HepG2 (cell line): ENCODE results near the gene PA2G4. TPM values are rescaled to one million over a fixed set of nuclear protein-coding genes. Genes with fewer than 3 reads are reported as not detected.

ENCODE experiments used
- CCDC6 ChIP-seq: sonication (generic); formaldehyde crosslinking; IDR thresholded peaks from 2 replicates; pipeline ENCODE4 v1.8.1; 2022; ENCODE audit warnings: mild to moderate bottlenecking, missing genetic modification reagents, moderate library complexity
- EZH2 ChIP-seq: conservative IDR thresholded peaks from 2 replicates; pipeline ENCODE4 v1.6.1; 2012; ENCODE audit warnings: mild to moderate bottlenecking, low read depth, low read length, moderate library complexity
- KAT7 ChIP-seq: IDR thresholded peaks from 2 replicates; pipeline ENCODE4 v1.6.1; 2018; ENCODE audit warnings: borderline replicate concordance, missing compliant biosample characterization
- KDM5B ChIP-seq: sonication (generic); formaldehyde crosslinking; IDR thresholded peaks from 2 replicates; pipeline ENCODE4 v1.4.0; 2020; ENCODE audit warnings: missing genetic modification reagents, mild to moderate bottlenecking, borderline replicate concordance
- MAF1 ChIP-seq: sonication (generic); formaldehyde crosslinking; IDR thresholded peaks from 2 replicates; pipeline ENCODE4 v1.5.0; 2020; ENCODE audit warnings: missing genetic modification reagents, borderline replicate concordance
- MIER3 ChIP-seq: IDR thresholded peaks from 2 replicates; pipeline ENCODE4 v1.6.1; 2016; ENCODE audit warnings: missing compliant biosample characterization, borderline replicate concordance
- MXI1 ChIP-seq: IDR thresholded peaks from 3 replicates; pipeline ENCODE4 v1.6.1; 2012; ENCODE audit warnings: low read depth, low read length, inconsistent platforms, borderline replicate concordance
- MYC ChIP-seq: sonication (generic); formaldehyde crosslinking; IDR thresholded peaks from 2 replicates; pipeline ENCODE4 v1.9.0; 2021; ENCODE audit warnings: missing genetic modification reagents, borderline replicate concordance
- NFATC3 ChIP-seq: sonication (generic); formaldehyde crosslinking; IDR thresholded peaks from 2 replicates; pipeline ENCODE4 v1.5.1; 2020; ENCODE audit warnings: mild to moderate bottlenecking, missing genetic modification reagents
- REL ChIP-seq: sonication (generic); formaldehyde crosslinking; conservative IDR thresholded peaks from 2 replicates; pipeline ENCODE4 v1.8.0; 2022; ENCODE audit warnings: mild to moderate bottlenecking, missing genetic modification reagents, moderate library complexity
- SP4 ChIP-seq: sonication (generic); formaldehyde crosslinking; IDR thresholded peaks from 2 replicates; pipeline ENCODE4 v1.8.1; 2023; ENCODE audit warnings: mild to moderate bottlenecking, missing genetic modification reagents
- TGIF2 ChIP-seq: IDR thresholded peaks from 2 replicates; pipeline ENCODE4 v1.6.1; 2016; ENCODE audit warnings: control low read depth, missing compliant biosample characterization
- ZFP82 ChIP-seq: sonication (generic); formaldehyde crosslinking; IDR thresholded peaks from 2 replicates; pipeline ENCODE4 v1.5.1; 2020; ENCODE audit warnings: mild to moderate bottlenecking, missing genetic modification reagents, borderline replicate concordance
- ZFX ChIP-seq: sonication (generic); formaldehyde crosslinking; IDR thresholded peaks from 2 replicates; pipeline ENCODE4 v1.4.0; 2020; ENCODE audit warnings: mild to moderate bottlenecking, low read depth, missing genetic modification reagents, moderate library complexity
- ZNF256 ChIP-seq: sonication (generic); formaldehyde crosslinking; conservative IDR thresholded peaks from 2 replicates; pipeline ENCODE4 v1.4.0; 2020; ENCODE audit warnings: missing genetic modification reagents
- ZNF652 ChIP-seq: IDR thresholded peaks from 2 replicates; pipeline ENCODE4 v1.6.1; 2016; ENCODE audit warnings: low read depth, borderline replicate concordance
- polyA plus RNA-seq, 8 experiments: library from polyadenylated mRNA; depleted of rRNA in 3 of 8; stranded (reverse) in 7 of 8; unstranded in 1 of 8; fragments of >200 nt; fragmentation: Illumina TruSeq in 4 of 8; extraction: Trizol in 4 of 8; gene quantifications; 2 replicates each; pipeline versions ENCODE4 v1.2.1 to v1.2.3, GENCODE V29; 2011 to 2016; ENCODE audit warnings: low read depth in 4 of 8, missing spikeins in 1 of 8, mixed read lengths in 1 of 8; ENCODE audit not compliant: insufficient read depth in 1 of 8
- total RNA-seq, 5 experiments: library from RNA; depleted of rRNA; stranded (reverse); fragments of >200 nt; fragmentation: Illumina TruSeq; extraction: Trizol; gene quantifications; 2 replicates each; pipeline ENCODE4 v1.2.3, GENCODE V29; 2016; ENCODE audit warnings: low read depth in 1 of 5
- TF ChIP-seq, protein P1 (sequence below): sonication (generic); formaldehyde crosslinking; IDR thresholded peaks from 2 replicates; pipeline ENCODE4 v1.5.0; 2020; ENCODE audit warnings: missing genetic modification reagents, mild to moderate bottlenecking, borderline replicate concordance
- TF ChIP-seq, protein P2 (sequence below): sonication (generic); formaldehyde crosslinking; IDR thresholded peaks from 2 replicates; pipeline ENCODE4 v1.5.0; 2020; ENCODE audit warnings: missing genetic modification reagents
- TF ChIP-seq, protein P3 (sequence below): IDR thresholded peaks from 2 replicates; pipeline ENCODE4 v1.6.1; 2018; ENCODE audit warnings: missing genetic modification reagents, mild to moderate bottlenecking, missing compliant biosample characterization
- TF ChIP-seq, protein P4 (sequence below): sonication (generic); formaldehyde crosslinking; IDR thresholded peaks from 2 replicates; pipeline ENCODE4 v1.4.0; 2020; ENCODE audit warnings: missing genetic modification reagents
- TF ChIP-seq, protein P5 (sequence below): sonication (generic); formaldehyde crosslinking; IDR thresholded peaks from 2 replicates; pipeline ENCODE4 v1.5.1; 2020; ENCODE audit warnings: missing genetic modification reagents, mild to moderate bottlenecking, borderline replicate concordance

Gene PA2G4
- total and polyA plus RNA-seq, 2 of the 13 experiments (the other 11 are each of a cell fraction or from before 2014, with no cell fraction given): 147 to 240 TPM

DNA sequence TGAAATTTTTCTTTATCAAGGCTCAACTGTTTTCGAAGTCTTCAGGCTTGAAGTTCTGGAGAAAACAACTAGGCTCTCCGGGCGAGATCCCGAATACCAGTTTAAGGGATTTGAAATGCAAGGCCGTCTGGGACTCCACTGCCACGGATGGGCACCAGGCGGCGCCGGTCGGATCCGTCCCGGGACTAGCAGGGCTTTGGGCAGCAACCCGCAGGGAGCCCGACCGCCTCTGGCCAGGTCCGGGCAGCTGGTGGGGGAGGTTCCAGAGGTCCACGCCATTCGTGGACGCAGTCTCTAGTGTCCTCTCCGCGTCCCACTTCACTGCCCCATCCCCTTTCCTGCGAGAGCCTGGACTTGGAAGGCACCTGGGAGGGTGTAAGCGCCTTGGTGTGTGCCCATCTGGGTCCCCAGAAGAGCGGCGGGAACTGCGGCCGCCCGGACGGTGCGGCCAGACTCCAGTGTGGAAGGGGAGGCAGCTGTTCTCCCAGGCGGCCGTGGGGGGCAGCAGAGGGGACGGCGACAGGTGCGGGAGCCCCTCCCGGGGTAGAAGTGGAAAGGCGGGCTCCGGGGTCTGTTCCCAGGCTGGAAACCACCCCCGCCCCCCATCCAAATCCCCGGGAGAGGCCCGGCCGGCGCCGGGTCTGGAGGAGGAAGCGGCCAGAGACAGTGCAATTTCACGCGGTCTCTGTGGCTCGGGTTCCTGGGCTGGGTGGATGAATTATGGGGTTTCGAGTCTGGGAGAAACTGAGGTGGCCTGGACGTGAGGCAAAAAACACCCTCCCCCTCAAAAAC lies 25.2 kb upstream of the PA2G4 start (continued):
- TF ChIP-seq, protein P1, sequence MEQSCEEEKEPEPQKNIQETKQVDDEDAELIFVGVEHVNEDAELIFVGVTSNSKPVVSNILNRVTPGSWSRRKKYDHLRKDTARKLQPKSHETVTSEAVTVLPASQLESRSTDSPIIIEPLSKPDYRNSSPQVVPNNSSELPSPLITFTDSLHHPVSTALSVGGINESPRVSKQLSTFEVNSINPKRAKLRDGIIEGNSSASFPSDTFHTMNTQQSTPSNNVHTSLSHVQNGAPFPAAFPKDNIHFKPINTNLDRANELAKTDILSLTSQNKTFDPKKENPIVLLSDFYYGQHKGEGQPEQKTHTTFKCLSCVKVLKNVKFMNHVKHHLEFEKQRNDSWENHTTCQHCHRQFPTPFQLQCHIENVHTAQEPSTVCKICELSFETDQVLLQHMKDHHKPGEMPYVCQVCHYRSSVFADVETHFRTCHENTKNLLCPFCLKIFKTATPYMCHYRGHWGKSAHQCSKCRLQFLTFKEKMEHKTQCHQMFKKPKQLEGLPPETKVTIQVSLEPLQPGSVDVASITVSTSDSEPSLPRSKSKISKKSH (CRISPR knock-in tag): peak; percentile 81; the same call in 1 of the 2 replicates
- TF ChIP-seq KDM5B (CRISPR knock-in tag): no peak; the same call in 1 of the 2 replicates
- TF ChIP-seq, protein P2, sequence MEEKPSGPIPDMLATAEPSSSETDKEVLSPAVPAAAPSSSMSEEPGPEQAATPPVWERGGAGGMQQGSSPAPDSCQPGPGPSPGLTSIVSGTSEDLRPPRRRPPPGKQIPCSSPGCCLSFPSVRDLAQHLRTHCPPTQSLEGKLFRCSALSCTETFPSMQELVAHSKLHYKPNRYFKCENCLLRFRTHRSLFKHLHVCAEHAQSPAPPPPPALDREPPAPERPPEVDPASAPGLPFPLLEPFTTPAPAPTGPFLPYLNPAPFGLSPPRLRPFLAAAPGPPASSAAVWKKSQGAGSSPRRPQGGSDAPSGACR (CRISPR knock-in tag): no peak
- TF ChIP-seq EZH2: no peak
- no peak for TF ChIP-seq ZNF652
- peak; percentile 78 for TF ChIP-seq KAT7 (CRISPR knock-in tag)
- TF ChIP-seq SP4 (CRISPR knock-in tag): no peak; the same call in 1 of the 2 replicates
- no peak for TF ChIP-seq REL (CRISPR knock-in tag)
- peak; percentile 28; the same call in 1 of the 2 replicates for TF ChIP-seq MIER3 (CRISPR knock-in tag)
- peak; percentile 78; the same call in 1 of the 2 replicates for TF ChIP-seq MYC
- TF ChIP-seq TGIF2 (CRISPR knock-in tag): no peak
- 0 out of 2 replicates have a peak, but pooled peaks have one; percentile 47 for TF ChIP-seq MAF1
- TF ChIP-seq, protein P3, sequence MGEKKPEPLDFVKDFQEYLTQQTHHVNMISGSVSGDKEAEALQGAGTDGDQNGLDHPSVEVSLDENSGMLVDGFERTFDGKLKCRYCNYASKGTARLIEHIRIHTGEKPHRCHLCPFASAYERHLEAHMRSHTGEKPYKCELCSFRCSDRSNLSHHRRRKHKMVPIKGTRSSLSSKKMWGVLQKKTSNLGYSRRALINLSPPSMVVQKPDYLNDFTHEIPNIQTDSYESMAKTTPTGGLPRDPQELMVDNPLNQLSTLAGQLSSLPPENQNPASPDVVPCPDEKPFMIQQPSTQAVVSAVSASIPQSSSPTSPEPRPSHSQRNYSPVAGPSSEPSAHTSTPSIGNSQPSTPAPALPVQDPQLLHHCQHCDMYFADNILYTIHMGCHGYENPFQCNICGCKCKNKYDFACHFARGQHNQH (CRISPR knock-in tag): peak; percentile 74
- TF ChIP-seq, protein P4, sequence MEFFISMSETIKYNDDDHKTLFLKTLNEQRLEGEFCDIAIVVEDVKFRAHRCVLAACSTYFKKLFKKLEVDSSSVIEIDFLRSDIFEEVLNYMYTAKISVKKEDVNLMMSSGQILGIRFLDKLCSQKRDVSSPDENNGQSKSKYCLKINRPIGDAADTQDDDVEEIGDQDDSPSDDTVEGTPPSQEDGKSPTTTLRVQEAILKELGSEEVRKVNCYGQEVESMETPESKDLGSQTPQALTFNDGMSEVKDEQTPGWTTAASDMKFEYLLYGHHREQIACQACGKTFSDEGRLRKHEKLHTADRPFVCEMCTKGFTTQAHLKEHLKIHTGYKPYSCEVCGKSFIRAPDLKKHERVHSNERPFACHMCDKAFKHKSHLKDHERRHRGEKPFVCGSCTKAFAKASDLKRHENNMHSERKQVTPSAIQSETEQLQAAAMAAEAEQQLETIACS (CRISPR knock-in tag): no peak
- no peak for TF ChIP-seq ZFP82 (CRISPR knock-in tag)
- no peak for TF ChIP-seq NFATC3 (CRISPR knock-in tag)
- TF ChIP-seq ZFX (CRISPR knock-in tag): peak; percentile 38; the same call in 1 of the 2 replicates
- no peak for TF ChIP-seq ZNF256 (CRISPR knock-in tag)
- TF ChIP-seq, protein P5, sequence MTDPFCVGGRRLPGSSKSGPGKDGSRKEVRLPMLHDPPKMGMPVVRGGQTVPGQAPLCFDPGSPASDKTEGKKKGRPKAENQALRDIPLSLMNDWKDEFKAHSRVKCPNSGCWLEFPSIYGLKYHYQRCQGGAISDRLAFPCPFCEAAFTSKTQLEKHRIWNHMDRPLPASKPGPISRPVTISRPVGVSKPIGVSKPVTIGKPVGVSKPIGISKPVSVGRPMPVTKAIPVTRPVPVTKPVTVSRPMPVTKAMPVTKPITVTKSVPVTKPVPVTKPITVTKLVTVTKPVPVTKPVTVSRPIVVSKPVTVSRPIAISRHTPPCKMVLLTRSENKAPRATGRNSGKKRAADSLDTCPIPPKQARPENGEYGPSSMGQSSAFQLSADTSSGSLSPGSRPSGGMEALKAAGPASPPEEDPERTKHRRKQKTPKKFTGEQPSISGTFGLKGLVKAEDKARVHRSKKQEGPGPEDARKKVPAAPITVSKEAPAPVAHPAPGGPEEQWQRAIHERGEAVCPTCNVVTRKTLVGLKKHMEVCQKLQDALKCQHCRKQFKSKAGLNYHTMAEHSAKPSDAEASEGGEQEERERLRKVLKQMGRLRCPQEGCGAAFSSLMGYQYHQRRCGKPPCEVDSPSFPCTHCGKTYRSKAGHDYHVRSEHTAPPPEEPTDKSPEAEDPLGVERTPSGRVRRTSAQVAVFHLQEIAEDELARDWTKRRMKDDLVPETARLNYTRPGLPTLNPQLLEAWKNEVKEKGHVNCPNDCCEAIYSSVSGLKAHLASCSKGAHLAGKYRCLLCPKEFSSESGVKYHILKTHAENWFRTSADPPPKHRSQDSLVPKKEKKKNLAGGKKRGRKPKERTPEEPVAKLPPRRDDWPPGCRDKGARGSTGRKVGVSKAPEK: peak; percentile 30; the same call in 1 of the 2 replicates
- 0 out of 2 replicates have a peak, but pooled peaks have one; percentile 50 for TF ChIP-seq CCDC6 (CRISPR knock-in tag)
- peak; percentile 61; the same call in 1 of the 3 replicates for TF ChIP-seq MXI1
